Liver (tissue), 3 donors: ENCODE data around the gene TRIM29.

Experiments
- RAD21 ChIP-seq, 2 donors: IDR thresholded peaks; 2 replicates each; pipeline ENCODE4 v1.6.1; 2016; ENCODE audit warnings: antibody characterized with exemption in 2 of 2, mild to moderate bottlenecking in 2 of 2
- TF ChIP-seq, protein P1 (sequence below): fragments of 150-350 bp; IDR thresholded peaks from 2 replicates; pipeline ENCODE4 v1.5.1; 2017; ENCODE audit warnings: improper control_type of control experiment, low read depth, low read length; ENCODE audit not compliant: missing input control
- donor health status: healthy.
- donor health status: healthy.

- no peak for TF ChIP-seq RAD21 (IDR thresholded peaks at IDR 0.05)
- TF ChIP-seq, protein P1, sequence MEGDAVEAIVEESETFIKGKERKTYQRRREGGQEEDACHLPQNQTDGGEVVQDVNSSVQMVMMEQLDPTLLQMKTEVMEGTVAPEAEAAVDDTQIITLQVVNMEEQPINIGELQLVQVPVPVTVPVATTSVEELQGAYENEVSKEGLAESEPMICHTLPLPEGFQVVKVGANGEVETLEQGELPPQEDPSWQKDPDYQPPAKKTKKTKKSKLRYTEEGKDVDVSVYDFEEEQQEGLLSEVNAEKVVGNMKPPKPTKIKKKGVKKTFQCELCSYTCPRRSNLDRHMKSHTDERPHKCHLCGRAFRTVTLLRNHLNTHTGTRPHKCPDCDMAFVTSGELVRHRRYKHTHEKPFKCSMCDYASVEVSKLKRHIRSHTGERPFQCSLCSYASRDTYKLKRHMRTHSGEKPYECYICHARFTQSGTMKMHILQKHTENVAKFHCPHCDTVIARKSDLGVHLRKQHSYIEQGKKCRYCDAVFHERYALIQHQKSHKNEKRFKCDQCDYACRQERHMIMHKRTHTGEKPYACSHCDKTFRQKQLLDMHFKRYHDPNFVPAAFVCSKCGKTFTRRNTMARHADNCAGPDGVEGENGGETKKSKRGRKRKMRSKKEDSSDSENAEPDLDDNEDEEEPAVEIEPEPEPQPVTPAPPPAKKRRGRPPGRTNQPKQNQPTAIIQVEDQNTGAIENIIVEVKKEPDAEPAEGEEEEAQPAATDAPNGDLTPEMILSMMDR = no peak
These were observed 28.4 kb downstream of the TRIM29 start for GRCh38 chr11:120109531-120109930.
